ENCODE results near the gene CHD9.
"Not testable (repeated sequence)": the region's sequence is repeated elsewhere in the genome, so short reads cannot be mapped to it uniquely, and the experiment has no call there.

CHD9 gene

GRCh38 chr16:53054670-53055485 is at the start of gene CHD9:
Gene CHD9, plus strand, starts transcription at chr16:53054991. Its CDS starts 101,099 bp downstream, at chr16:53156090.
- peak; percentile 82 for DNase-seq

DNA sequence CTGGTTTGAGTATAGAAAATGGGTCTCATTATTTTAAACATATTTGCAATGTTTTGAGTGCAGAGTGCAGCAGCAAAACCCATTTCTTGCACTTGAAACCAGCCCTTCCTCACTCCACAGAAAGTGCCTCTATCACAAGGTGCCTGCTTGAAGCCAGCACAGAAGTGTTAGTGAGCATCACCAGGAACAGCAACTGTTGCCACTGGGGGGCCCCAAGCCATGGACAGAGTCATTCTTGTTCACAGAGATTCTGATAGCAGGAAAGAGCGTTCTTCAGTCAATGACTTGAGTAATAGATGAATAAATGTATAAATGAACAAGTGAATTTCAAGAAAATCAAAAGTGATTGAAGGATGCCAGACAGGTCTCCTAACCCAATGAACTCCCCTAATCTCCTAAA is 47.7 kb upstream of the CHD9 start:
- no peak for DNase-seq

DNA sequence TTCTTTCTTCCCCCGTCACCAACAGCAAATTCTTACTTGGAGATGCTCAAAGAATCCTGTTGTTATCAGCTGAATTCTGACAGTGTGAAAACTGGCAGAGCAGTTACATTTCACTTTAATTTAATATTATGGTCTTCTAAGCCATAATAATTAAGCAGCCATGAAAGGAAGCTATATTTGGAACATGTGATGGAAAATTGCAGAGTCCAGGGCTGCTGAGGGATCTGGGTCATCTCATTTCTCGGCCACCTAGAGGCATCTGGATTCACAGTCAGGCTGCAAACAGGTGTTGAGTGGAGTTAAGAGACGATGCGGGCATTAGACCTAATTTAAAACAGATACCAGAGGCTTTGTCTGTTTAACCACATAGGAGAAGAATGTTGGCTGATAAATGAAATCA is 40.5 kb upstream of the CHD9 start:
- no peak for DNase-seq

- DNase-seq = no peak
These were observed 35.9 kb upstream of the CHD9 start for GRCh38 chr16:53018834-53019416.

- no peak for DNase-seq
These were observed 32.4 kb upstream of the CHD9 start for GRCh38 chr16:53022374-53022773.

DNA sequence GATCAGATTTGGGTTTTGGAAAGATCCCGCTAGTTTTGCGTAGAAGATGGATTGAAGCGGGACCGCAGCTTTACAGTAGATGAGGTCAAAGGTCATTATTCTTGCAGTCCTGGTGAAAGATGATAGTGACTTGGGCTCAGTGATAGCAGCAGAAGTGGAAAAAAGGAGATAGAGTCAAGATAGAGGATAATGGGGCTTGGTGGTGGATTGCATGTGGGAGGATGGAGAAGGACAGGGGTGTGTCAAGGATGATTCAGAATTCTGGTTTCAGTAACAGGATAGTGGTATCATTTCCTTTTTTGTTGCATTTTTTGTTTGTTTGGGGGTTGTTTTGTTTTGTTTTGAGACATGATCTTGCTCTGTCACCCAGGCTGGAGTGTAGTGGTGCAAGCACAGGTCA is 30.7 kb upstream of the CHD9 start:
- no peak for DNase-seq

DNA sequence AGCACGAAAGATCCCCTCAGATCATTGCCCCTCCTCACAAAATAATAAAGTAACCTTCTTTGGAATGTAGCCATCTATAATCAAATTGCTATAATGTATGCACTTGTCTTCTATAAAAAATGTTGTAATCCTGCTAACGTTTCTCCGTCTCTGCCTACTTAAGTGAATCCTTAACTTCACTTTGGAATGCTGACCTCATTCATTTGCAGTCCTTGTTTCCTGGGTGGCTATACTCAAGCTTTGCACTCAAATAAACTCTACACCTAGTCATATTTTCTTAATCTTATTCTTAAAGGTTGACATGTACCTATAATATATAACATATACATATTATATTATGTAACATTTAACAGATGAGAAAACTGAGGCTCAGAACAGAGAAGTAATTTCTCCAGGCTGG is 24.8 kb upstream of the CHD9 start:
- DNase-seq = no peak

GRCh38 chr16:53031323-53031942 is 23.4 kb upstream of the CHD9 start:
- DNase-seq = no peak

GRCh38 chr16:53034306-53034705 is 20.5 kb upstream of the CHD9 start:
- no peak for DNase-seq

DNA sequence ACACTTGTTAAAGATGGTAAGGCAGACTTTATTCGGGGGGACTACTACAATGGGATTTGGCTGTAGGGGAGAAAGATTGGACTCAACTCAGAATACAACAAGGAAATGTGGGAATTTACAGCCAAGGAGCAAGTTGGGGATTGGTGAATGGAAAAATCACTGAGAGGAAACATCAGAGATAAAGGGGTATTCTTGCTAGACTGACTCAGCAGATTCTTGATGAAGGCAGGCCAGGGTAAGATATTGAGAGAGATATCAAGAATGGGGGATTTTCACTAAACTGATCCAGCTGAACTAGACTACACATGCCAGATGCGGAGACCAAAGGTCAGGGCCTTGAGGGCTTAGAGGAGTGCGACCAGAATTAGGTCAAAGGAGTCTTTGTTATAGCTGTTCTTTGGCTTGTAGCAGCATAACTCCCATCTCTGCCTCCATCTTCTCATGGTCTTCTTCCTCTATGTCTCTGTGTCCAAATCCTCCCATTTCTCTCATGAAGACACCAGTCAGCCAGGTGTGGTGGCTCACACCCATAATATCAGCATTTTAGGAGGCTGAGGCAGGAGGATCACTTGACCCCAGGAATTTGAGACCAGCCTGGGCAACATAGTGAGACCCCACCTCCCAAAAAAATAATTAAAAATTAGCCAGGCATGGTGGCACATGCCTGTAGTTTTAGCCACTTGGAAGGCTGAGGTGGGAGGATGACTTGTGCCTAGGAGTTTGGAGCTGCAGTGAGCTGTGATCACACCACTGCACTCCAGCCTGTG is 19.4 kb upstream of the CHD9 start:
- DNase-seq = no peak

GRCh38 chr16:53036066-53036465 is 18.7 kb upstream of the CHD9 start:
- no peak for DNase-seq

- not testable (repeated sequence) for DNase-seq
These were observed 18.1 kb upstream of the CHD9 start for GRCh38 chr16:53036711-53037110.

GRCh38 chr16:53040788-53041187 is 14.0 kb upstream of the CHD9 start:
- DNase-seq = no peak

DNA sequence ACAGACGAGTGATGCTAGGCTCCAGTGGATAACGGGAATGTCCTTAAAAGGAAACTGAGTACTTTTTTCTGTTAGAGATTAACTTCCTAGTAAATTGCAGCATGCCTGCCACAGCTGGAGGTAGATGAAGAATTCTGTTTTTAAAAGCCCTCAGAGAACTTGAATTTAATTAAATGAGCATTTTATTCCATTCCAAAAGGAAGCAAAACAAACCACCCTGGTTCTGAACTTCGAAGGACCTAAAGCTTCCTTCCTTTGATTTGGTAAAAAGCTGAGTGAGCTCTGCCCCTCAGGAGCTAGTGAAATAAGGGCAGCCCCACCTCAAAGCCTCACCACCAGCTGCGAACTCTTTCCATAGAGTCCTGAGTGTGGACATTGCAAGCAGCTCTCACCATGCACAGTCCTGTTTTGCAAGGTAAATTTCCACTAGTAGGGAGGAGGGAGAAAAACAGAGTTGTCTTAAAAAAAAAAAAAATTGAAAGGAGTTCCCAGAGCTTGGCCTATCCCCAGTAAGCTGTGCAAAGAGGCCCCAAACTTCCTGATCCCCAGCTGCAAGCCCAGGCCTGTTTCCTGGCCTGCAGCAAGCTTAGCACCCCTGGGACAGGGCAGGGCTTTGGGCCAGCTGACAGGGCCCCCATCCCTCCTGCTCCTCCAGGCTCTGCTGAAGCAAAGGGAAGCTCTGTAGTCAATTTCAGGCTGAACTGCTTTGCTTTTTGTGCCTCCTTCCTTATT is 13.3 kb upstream of the CHD9 start:
- DNase-seq = no peak

DNA sequence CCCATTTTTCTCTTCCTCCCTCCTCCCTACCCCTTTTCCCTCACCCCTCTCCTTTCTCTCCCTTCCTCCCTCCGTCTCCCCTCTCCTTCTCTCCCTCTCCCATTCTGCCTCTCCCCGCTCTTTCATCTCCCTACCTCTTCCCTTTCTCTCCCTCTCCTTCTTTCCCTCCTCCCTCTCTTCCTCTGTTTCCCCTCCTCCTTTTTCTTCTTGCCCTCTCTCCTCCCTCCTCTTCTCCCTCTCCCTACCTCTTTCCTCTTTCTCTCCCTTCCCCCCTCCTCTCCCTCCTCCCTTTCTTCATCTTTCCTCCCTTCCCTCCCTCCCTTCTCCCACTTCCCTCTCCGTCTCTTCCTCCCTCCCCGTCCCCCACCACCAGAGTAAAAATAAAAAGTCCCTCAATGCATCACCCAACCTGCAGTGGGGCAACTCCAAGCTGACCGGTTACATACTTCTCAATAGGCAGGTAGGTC is 12.5 kb upstream of the CHD9 start:
- DNase-seq = no peak

- DNase-seq = no peak
These were observed 11.4 kb upstream of the CHD9 start for GRCh38 chr16:53043428-53043831.

DNA sequence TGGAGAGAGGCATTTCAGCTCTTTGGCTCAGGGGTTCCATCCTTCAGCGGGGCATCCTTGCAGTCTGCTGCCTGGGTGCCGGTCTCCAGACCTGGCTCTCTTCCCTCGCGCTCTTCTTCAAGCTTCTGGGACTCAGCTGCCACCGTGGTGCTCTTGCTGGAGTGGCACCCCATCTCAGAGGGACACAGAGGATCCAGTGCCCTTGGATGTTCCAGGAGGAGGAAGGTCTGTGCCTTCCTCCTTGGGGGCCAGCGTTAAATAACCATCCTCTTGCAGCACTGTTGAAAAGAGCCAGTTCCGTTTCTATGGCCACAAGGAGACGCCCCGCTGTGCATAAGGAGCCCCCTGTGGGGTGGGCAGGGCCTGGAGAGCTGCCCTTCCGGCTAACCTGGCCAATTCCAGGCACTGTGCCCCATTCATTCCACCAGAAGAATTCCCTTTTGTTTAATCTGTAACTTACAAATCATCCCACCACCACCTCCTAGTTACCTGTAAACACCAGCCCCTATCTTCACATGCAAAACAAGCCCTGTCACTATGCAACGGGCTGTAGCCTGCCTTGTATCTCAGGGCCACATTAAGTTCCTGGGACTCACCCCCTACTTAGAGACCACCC is 10.7 kb upstream of the CHD9 start:
- no peak for DNase-seq

GRCh38 chr16:53045341-53046220 is 9.2 kb upstream of the CHD9 start:
- no peak for DNase-seq

GRCh38 chr16:53047515-53047914 is 7.3 kb upstream of the CHD9 start:
- DNase-seq = not testable (repeated sequence)

DNA sequence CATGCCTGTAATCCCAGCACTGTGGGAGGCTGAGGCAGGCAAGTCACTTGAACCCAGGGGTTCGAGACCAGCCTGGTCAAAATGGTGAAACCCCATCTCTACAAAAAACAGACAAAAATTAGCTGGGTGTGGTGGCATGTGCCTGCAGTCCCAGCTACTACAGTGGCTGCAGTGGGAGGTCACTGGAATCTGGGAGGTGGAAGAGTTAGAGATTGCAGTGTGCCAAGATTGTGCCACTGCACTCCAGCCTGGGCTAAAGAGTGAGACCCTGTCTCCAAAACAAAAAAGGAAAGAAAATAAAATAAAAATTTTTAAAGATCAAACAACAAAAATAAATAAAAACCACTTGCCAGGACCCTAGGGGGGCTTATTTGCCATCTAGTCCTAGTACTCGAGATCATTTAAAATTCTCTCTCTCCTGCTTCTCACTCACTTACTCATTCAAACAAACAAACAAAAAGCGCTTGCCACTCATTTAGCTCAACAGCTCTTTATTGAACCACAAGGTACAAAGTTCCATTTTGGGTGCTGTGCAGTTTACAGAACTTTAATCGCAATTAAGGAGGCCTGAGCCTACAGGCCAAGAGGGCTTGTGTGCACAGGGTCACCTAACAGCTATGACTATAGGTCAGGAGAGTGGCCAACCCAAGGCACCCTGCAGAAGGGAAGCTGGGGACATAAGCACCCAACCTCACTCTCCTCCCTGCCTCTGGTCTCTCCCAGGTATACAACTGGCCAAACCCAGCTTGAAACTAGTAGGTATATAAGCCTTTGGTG is 6.5 kb upstream of the CHD9 start:
- no peak for DNase-seq
